ENCODE data around the gene XRCC5. TPM values are rescaled to one million over a fixed set of nuclear protein-coding genes. Genes with fewer than 3 reads are reported as not detected.

The XRCC5 gene
- total RNA-seq, 1 experiment from 2014 or later, result 534 TPM

DNA sequence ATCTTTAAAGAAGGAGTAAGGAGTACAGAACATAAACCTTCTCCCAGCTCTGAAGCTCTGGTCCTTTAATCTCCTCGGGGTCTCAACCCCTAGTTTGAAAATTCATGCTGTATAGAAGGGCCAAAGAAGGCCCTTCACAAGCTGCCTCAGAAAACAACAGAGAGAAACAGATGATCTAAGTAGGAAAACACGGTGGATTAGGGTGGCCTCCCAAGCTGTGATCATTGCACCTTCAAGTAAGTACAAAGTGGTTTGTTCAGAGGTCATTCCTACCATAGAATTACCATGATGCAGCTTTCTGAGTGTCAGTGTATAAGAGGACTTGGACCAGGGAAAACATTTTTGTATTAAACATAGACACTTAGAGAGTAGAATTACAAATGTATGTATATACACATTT is 16.5 kb upstream of the XRCC5 start:
- no TSS peak for BruUV-seq (replicated peaks)
- POLR2A ChIA-PET (ENCODE audit: low non-redundant PET), result no interaction called here
- Histone ChIP-seq H3K36me3 (ENCODE audit: insufficient read depth, low read length, poor library complexity, severe bottlenecking) (no peaks in the 10 kb centered on the region), H3K4me1 (ENCODE audit: insufficient read depth, low read length, poor library complexity, severe bottlenecking) (no peaks in the 10 kb centered on the region), H3K27me3 (replicated peaks; ENCODE audit: insufficient read depth, low read depth, low read length, poor library complexity) (no peaks in the 10 kb centered on the region), H3K9me3 (ENCODE audit: low read depth, low read length, poor library complexity, severe bottlenecking) (no peaks in the 10 kb centered on the region), H3K4me3 (ENCODE audit: low read depth, low read length, poor library complexity, severe bottlenecking) (no peak overlapping the region), H3K27ac (ENCODE audit: low read depth, low read length, poor library complexity, severe bottlenecking) (no peak overlapping the region)
- CTCF ChIA-PET, result no interaction called here
- intact Hi-C loops (cut with micrococcal nuclease; ENCODE audit: unreplicated experiment), result no loop called here
- DNase-seq (ENCODE audit: low spot score), result no peak
- no peak for TF ChIP-seq EZH2 (IDR thresholded peaks at IDR 0.05; ENCODE audit: borderline replicate concordance, low read depth, low read length, poor library complexity, severe bottlenecking)
- TF ChIP-seq CTCF (conservative IDR thresholded peaks at IDR 0.05; ENCODE audit: low read depth, low read length), result no peak

- TF ChIP-seq EZH2 (IDR thresholded peaks at IDR 0.05; ENCODE audit: borderline replicate concordance, low read depth, low read length, poor library complexity, severe bottlenecking), result no peak
- no peak for TF ChIP-seq CTCF (conservative IDR thresholded peaks at IDR 0.05; ENCODE audit: low read depth, low read length)
- DNase-seq (ENCODE audit: low spot score), result no peak
- no peaks in the 10 kb centered on the region for H3K27me3 ChIP-seq (replicated peaks; ENCODE audit: insufficient read depth, low read depth, low read length, poor library complexity)
- ChIA-PET POLR2A (ENCODE audit: low non-redundant PET) (no interaction called here), CTCF (no interaction called here)
- H3K36me3 ChIP-seq (ENCODE audit: insufficient read depth, low read length, poor library complexity, severe bottlenecking), result no peaks in the 10 kb centered on the region
- no peak overlapping the region for H3K4me3 ChIP-seq (ENCODE audit: low read depth, low read length, poor library complexity, severe bottlenecking)
- no peaks in the 10 kb centered on the region for H3K4me1 ChIP-seq (ENCODE audit: insufficient read depth, low read length, poor library complexity, severe bottlenecking)
- BruUV-seq (replicated peaks), result no TSS peak
- intact Hi-C loops (cut with micrococcal nuclease; ENCODE audit: unreplicated experiment), result no loop called here
- no peak overlapping the region for H3K27ac ChIP-seq (ENCODE audit: low read depth, low read length, poor library complexity, severe bottlenecking)
- H3K9me3 ChIP-seq (ENCODE audit: low read depth, low read length, poor library complexity, severe bottlenecking), result no peaks in the 10 kb centered on the region
These were observed 14.4 kb upstream of the XRCC5 start for GRCh38 chr2:216094701-216095100.

- BruUV-seq (replicated peaks), result no TSS peak
- H3K9me3 ChIP-seq (ENCODE audit: low read depth, low read length, poor library complexity, severe bottlenecking), result no peaks in the 10 kb centered on the region
- POLR2A ChIA-PET (ENCODE audit: low non-redundant PET), result no interaction called here
- intact Hi-C loops (cut with micrococcal nuclease; ENCODE audit: unreplicated experiment), result no loop called here
- H3K27me3 ChIP-seq (replicated peaks; ENCODE audit: insufficient read depth, low read depth, low read length, poor library complexity), result no peaks in the 10 kb centered on the region
- H3K36me3 ChIP-seq (ENCODE audit: insufficient read depth, low read length, poor library complexity, severe bottlenecking), result no peaks in the 10 kb centered on the region
- H3K4me3 ChIP-seq (ENCODE audit: low read depth, low read length, poor library complexity, severe bottlenecking), result no peak overlapping the region
- no peaks in the 10 kb centered on the region for H3K4me1 ChIP-seq (ENCODE audit: insufficient read depth, low read length, poor library complexity, severe bottlenecking)
- DNase-seq (ENCODE audit: low spot score), result no peak
- TF ChIP-seq EZH2 (IDR thresholded peaks at IDR 0.05; ENCODE audit: borderline replicate concordance, low read depth, low read length, poor library complexity, severe bottlenecking) (no peak), CTCF (conservative IDR thresholded peaks at IDR 0.05; ENCODE audit: low read depth, low read length) (no peak)
- no peak overlapping the region for H3K27ac ChIP-seq (ENCODE audit: low read depth, low read length, poor library complexity, severe bottlenecking)
- CTCF ChIA-PET, result no interaction called here
These were observed 10.5 kb upstream of the XRCC5 start for GRCh38 chr2:216098421-216099334.
